Measurements from ENCODE around the gene LRMDA.

LRMDA gene

DNA sequence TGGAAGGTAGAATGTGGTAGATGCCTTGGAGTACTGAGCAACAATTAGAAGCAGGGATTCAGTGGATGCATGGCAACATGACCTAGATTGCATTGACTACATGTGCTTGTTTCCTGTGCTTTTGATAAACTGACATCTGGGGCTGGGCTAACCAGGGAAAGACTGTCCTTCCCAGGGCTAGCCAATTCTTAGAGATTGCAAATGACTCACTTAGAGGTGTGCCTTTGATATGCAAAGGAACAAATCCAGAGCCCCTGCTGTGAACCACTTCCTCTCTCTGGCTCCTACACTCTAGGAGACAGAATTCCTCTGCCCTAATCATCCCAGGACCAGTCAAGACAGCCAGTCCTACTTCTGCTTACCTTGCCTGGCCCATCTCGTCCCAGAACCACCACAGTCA, 651.5 kb downstream of the LRMDA start:
- no peaks in the 10 kb centered on the region for H3K36me3 ChIP-seq (ENCODE audit: control insufficient read depth in 2 of 2, insufficient read depth in 1 of 2, low read length in 2 of 2)
- ChIA-PET CTCF (interaction anchor here (0.5 to 0.7 kb wide), 2 partner anchors 53 to 189 kb away, joined by 3 read pairs; no protein-coding TSS in a partner anchor), POLR2A (no interaction called here)
- H3K4me3 ChIP-seq (ENCODE audit: low read depth, low read length) = no peak overlapping the region
- no peaks in the 10 kb centered on the region for H3K9me3 ChIP-seq (ENCODE audit: control insufficient read depth, insufficient read depth, low read depth, low read length)
- peaks cover 18% of the 10 kb centered on the region for H3K4me1 ChIP-seq (ENCODE audit: control insufficient read depth, insufficient read depth, low read length)
- peak; percentile 36; the same call in 1 of the 2 replicates for TF ChIP-seq ZNF600 (tag by site-specific recombination; IDR thresholded peaks at IDR 0.05)
- no peak for TF ChIP-seq SP3 (tag by site-specific recombination; IDR thresholded peaks at IDR 0.05)
- TF ChIP-seq, protein P1, sequence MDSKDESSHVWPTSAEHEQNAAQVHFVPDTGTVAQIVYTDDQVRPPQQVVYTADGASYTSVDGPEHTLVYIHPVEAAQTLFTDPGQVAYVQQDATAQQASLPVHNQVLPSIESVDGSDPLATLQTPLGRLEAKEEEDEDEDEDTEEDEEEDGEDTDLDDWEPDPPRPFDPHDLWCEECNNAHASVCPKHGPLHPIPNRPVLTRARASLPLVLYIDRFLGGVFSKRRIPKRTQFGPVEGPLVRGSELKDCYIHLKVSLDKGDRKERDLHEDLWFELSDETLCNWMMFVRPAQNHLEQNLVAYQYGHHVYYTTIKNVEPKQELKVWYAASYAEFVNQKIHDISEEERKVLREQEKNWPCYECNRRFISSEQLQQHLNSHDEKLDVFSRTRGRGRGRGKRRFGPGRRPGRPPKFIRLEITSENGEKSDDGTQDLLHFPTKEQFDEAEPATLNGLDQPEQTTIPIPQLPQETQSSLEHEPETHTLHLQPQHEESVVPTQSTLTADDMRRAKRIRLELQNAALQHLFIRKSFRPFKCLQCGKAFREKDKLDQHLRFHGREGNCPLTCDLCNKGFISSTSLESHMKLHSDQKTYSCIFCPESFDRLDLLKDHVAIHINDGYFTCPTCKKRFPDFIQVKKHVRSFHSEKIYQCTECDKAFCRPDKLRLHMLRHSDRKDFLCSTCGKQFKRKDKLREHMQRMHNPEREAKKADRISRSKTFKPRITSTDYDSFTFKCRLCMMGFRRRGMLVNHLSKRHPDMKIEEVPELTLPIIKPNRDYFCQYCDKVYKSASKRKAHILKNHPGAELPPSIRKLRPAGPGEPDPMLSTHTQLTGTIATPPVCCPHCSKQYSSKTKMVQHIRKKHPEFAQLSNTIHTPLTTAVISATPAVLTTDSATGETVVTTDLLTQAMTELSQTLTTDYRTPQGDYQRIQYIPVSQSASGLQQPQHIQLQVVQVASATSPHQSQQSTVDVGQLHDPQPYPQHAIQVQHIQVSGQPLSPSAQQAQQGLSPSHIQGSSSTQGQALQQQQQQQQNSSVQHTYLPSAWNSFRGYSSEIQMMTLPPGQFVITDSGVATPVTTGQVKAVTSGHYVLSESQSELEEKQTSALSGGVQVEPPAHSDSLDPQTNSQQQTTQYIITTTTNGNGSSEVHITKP (tag by site-specific recombination; IDR thresholded peaks at IDR 0.05) = peak; percentile 10; the same call in 1 of the 2 replicates
- TF ChIP-seq SP7 (tag by site-specific recombination; IDR thresholded peaks at IDR 0.05) = peak; percentile 19; the same call in 1 of the 2 replicates
- no peak for TF ChIP-seq ZNF501 (tag by site-specific recombination; IDR thresholded peaks at IDR 0.05)
- no peak for TF ChIP-seq KLF9 (tag by site-specific recombination; IDR thresholded peaks at IDR 0.05; ENCODE audit: low read depth)
- TF ChIP-seq KLF7 (tag by site-specific recombination; IDR thresholded peaks at IDR 0.05; ENCODE audit: borderline replicate concordance) = no peak
- TF ChIP-seq ZBTB8A (tag by site-specific recombination; IDR thresholded peaks at IDR 0.05) = no peak
- TF ChIP-seq, protein P2, sequence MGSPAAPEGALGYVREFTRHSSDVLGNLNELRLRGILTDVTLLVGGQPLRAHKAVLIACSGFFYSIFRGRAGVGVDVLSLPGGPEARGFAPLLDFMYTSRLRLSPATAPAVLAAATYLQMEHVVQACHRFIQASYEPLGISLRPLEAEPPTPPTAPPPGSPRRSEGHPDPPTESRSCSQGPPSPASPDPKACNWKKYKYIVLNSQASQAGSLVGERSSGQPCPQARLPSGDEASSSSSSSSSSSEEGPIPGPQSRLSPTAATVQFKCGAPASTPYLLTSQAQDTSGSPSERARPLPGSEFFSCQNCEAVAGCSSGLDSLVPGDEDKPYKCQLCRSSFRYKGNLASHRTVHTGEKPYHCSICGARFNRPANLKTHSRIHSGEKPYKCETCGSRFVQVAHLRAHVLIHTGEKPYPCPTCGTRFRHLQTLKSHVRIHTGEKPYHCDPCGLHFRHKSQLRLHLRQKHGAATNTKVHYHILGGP (tag by site-specific recombination; IDR thresholded peaks at IDR 0.05) = peak; percentile 58; the same call in 1 of the 2 replicates
- peak; percentile 34; the same call in 1 of the 2 replicates for TF ChIP-seq ZIC2 (tag by site-specific recombination; IDR thresholded peaks at IDR 0.05)
- TF ChIP-seq TCF7L2 (IDR thresholded peaks at IDR 0.05; ENCODE audit: borderline replicate concordance, low read depth, low read length) = peak; percentile 35; the same call in 1 of the 2 replicates
- no peak for TF ChIP-seq ZNF138 (tag by site-specific recombination; IDR thresholded peaks at IDR 0.05; ENCODE audit: borderline replicate concordance)
- no peak for TF ChIP-seq ZNF623 (tag by site-specific recombination; IDR thresholded peaks at IDR 0.05)
- peak; percentile 29; the same call in 1 of the 2 replicates for TF ChIP-seq ZXDB (tag by site-specific recombination; IDR thresholded peaks at IDR 0.05)
- TF ChIP-seq MEIS1 (CRISPR knock-in tag; IDR thresholded peaks at IDR 0.05; ENCODE audit: borderline replicate concordance) = no peak
- H3K27ac ChIP-seq (ENCODE audit: extremely low read depth, low read depth, low read length) = no peak overlapping the region

DNA sequence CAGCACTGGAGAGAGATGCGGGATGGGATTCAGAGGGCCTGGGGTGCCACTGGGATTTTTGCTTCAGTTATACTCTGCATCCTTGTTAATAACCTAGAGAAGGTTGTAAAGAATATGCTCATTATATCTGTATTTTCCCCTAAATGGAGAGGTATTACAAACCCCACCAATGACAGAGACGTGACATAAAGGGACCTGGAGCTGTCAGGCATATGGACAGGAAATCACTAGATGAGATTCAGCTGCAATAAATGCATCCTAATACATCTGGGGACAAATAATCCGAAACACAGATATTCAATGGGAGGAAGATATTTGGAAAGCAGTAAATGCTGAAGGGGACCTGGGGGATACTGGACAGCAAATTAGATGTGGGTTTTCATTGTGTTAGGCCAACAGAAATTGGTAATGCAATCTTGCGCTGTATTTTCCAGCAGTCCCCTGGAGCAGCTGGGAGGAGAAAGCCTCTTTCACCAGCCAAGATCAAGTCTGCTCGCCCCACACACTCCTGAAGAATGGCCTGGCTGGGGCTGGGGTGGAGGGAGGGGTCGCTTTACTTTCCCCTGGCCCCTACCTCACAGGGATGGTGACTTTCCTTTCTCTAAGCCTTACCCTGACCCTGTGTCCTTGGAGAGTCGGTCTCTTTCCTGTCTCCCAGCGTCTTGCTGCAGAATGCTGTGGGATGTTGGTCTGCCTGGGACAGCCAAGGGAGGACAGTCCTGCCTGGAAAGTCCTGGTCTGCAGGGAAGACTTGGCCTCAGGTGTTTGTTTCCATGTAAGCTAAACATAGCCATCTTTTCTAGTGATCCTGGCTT, 653.8 kb downstream of the LRMDA start:
- Histone ChIP-seq H3K27ac (ENCODE audit: extremely low read depth, low read depth, low read length) (no peak overlapping the region; the same call in 1 of the 2 replicates), H3K4me3 (ENCODE audit: low read depth, low read length) (no peak overlapping the region), H3K4me1 (ENCODE audit: control insufficient read depth, insufficient read depth, low read length) (peaks cover 18% of the 10 kb centered on the region), H3K9me3 (ENCODE audit: control insufficient read depth, insufficient read depth, low read depth, low read length) (no peaks in the 10 kb centered on the region), H3K36me3 (ENCODE audit: control insufficient read depth in 2 of 2, insufficient read depth in 1 of 2, low read length in 2 of 2) (no peaks in the 10 kb centered on the region)
- ChIA-PET CTCF (interaction anchor here (0.6 to 1.0 kb wide), 4 partner anchors 9 to 1438 kb away, joined by 3 to 5 read pairs (median 4); no protein-coding TSS in a partner anchor), POLR2A (no interaction called here)
- TF ChIP-seq ZNF610 (tag by site-specific recombination; IDR thresholded peaks at IDR 0.05; ENCODE audit: borderline replicate concordance) = no peak
- TF ChIP-seq, protein P3, sequence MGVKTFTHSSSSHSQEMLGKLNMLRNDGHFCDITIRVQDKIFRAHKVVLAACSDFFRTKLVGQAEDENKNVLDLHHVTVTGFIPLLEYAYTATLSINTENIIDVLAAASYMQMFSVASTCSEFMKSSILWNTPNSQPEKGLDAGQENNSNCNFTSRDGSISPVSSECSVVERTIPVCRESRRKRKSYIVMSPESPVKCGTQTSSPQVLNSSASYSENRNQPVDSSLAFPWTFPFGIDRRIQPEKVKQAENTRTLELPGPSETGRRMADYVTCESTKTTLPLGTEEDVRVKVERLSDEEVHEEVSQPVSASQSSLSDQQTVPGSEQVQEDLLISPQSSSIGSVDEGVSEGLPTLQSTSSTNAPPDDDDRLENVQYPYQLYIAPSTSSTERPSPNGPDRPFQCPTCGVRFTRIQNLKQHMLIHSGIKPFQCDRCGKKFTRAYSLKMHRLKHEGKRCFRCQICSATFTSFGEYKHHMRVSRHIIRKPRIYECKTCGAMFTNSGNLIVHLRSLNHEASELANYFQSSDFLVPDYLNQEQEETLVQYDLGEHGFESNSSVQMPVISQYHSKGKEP (tag by site-specific recombination; IDR thresholded peaks at IDR 0.05) = no peak
- no peak for TF ChIP-seq ZBTB1 (tag by site-specific recombination; IDR thresholded peaks at IDR 0.05)
- no peak for TF ChIP-seq ZNF521 (tag by site-specific recombination; IDR thresholded peaks at IDR 0.05)
- TF ChIP-seq, protein P4, sequence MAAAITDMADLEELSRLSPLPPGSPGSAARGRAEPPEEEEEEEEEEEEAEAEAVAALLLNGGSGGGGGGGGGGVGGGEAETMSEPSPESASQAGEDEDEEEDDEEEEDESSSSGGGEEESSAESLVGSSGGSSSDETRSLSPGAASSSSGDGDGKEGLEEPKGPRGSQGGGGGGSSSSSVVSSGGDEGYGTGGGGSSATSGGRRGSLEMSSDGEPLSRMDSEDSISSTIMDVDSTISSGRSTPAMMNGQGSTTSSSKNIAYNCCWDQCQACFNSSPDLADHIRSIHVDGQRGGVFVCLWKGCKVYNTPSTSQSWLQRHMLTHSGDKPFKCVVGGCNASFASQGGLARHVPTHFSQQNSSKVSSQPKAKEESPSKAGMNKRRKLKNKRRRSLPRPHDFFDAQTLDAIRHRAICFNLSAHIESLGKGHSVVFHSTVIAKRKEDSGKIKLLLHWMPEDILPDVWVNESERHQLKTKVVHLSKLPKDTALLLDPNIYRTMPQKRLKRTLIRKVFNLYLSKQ (tag by site-specific recombination; IDR thresholded peaks at IDR 0.05; ENCODE audit: borderline replicate concordance) = no peak
- TF ChIP-seq, protein P5, sequence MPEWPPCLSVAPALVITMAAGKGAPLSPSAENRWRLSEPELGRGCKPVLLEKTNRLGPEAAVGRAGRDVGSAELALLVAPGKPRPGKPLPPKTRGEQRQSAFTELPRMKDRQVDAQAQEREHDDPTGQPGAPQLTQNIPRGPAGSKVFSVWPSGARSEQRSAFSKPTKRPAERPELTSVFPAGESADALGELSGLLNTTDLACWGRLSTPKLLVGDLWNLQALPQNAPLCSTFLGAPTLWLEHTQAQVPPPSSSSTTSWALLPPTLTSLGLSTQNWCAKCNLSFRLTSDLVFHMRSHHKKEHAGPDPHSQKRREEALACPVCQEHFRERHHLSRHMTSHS (tag by site-specific recombination; IDR thresholded peaks at IDR 0.05) = no peak
- TF ChIP-seq ZNF670 (tag by site-specific recombination; IDR thresholded peaks at IDR 0.05; ENCODE audit: low read depth) = no peak
- TF ChIP-seq TCF7L2 (IDR thresholded peaks at IDR 0.05; ENCODE audit: borderline replicate concordance, low read depth, low read length) = no peak
- no peak for TF ChIP-seq ZNF311 (tag by site-specific recombination; IDR thresholded peaks at IDR 0.05; ENCODE audit: borderline replicate concordance)
